ENCODE measurements around the gene IGSF23.
"Not testable (repeated sequence)": the region's sequence is repeated elsewhere in the genome, so short reads cannot be mapped to it uniquely, and the experiment has no call there.

The IGSF23 gene

GRCh38 chr19:44660081-44660480 is 46.7 kb downstream of the IGSF23 start:
- Histone ChIP-seq H3K4me1 (ENCODE audit: control insufficient read depth in 1 of 2, insufficient read depth in 2 of 2, low read length in 2 of 2) (peaks cover 0 to 6% of the 10 kb centered on the region in 2 donors), H3K27me3 (ENCODE audit: low read depth, low read length) (no peaks in the 10 kb centered on the region), H3K36me3 (ENCODE audit: control insufficient read depth in 1 of 2, insufficient read depth in 2 of 2, low read length in 2 of 2) (peaks cover 43 to 62% of the 10 kb centered on the region in 2 donors), H3K9me3 (ENCODE audit: control insufficient read depth in 1 of 2, low read length in 2 of 2) (no peaks in the 10 kb centered on the region), H3K27ac (ENCODE audit: low read length) (no peak overlapping the region), H3K4me3 (ENCODE audit: low read depth in 1 of 2, low read length in 2 of 2) (no peak overlapping the region)

- H3K4me1 ChIP-seq (ENCODE audit: control insufficient read depth in 1 of 2, insufficient read depth in 2 of 2, low read length in 2 of 2), result peaks cover 0 to 6% of the 10 kb centered on the region in 2 donors
- H3K27me3 ChIP-seq (ENCODE audit: low read depth, low read length), result no peaks in the 10 kb centered on the region
- H3K9me3 ChIP-seq (ENCODE audit: control insufficient read depth in 1 of 2, low read length in 2 of 2), result no peaks in the 10 kb centered on the region
- no peak overlapping the region for H3K27ac ChIP-seq (ENCODE audit: low read length)
- H3K36me3 ChIP-seq (ENCODE audit: control insufficient read depth in 1 of 2, insufficient read depth in 2 of 2, low read length in 2 of 2), result peaks cover 37 to 56% of the 10 kb centered on the region in 2 donors
- H3K4me3 ChIP-seq (ENCODE audit: low read depth in 1 of 2, low read length in 2 of 2), result no peak overlapping the region
These were observed 47.8 kb downstream of the IGSF23 start for GRCh38 chr19:44661205-44661604.

- H3K4me1 ChIP-seq (ENCODE audit: control insufficient read depth in 1 of 2, insufficient read depth in 2 of 2, low read length in 2 of 2), result peaks cover 0 to 5% of the 10 kb centered on the region in 2 donors
- H3K4me3 ChIP-seq (ENCODE audit: low read depth in 1 of 2, low read length in 2 of 2), result no peak overlapping the region
- H3K27ac ChIP-seq (ENCODE audit: low read length), result no peak overlapping the region
- H3K36me3 ChIP-seq (ENCODE audit: control insufficient read depth in 1 of 2, insufficient read depth in 2 of 2, low read length in 2 of 2), result peaks cover 35 to 56% of the 10 kb centered on the region in 2 donors
- H3K9me3 ChIP-seq (ENCODE audit: control insufficient read depth in 1 of 2, low read length in 2 of 2), result no peaks in the 10 kb centered on the region
- H3K27me3 ChIP-seq (ENCODE audit: low read depth, low read length), result no peaks in the 10 kb centered on the region
These were observed 48.5 kb downstream of the IGSF23 start for GRCh38 chr19:44661904-44662303.

- Histone ChIP-seq H3K4me3 (ENCODE audit: low read depth in 1 of 2, low read length in 2 of 2) (no peak overlapping the region), H3K36me3 (ENCODE audit: control insufficient read depth in 1 of 2, insufficient read depth in 2 of 2, low read length in 2 of 2) (peaks cover 32 to 52% of the 10 kb centered on the region in 2 donors), H3K9me3 (ENCODE audit: control insufficient read depth in 1 of 2, low read length in 2 of 2) (no peaks in the 10 kb centered on the region), H3K27ac (ENCODE audit: low read length) (no peak overlapping the region), H3K4me1 (ENCODE audit: control insufficient read depth in 1 of 2, insufficient read depth in 2 of 2, low read length in 2 of 2) (no peaks in the 10 kb centered on the region), H3K27me3 (ENCODE audit: low read depth, low read length) (no peaks in the 10 kb centered on the region)
These were observed 49.5 kb downstream of the IGSF23 start for GRCh38 chr19:44662691-44663385.

GRCh38 chr19:44663996-44664395 is 50.6 kb downstream of the IGSF23 start:
- Histone ChIP-seq H3K27ac (ENCODE audit: low read length) (no peak overlapping the region), H3K4me3 (ENCODE audit: low read depth in 1 of 2, low read length in 2 of 2) (no peak overlapping the region), H3K4me1 (ENCODE audit: control insufficient read depth in 1 of 2, insufficient read depth in 2 of 2, low read length in 2 of 2) (no peaks in the 10 kb centered on the region), H3K36me3 (ENCODE audit: control insufficient read depth in 1 of 2, insufficient read depth in 2 of 2, low read length in 2 of 2) (peaks cover 21 to 41% of the 10 kb centered on the region in 2 donors), H3K9me3 (ENCODE audit: control insufficient read depth in 1 of 2, low read length in 2 of 2) (no peaks in the 10 kb centered on the region), H3K27me3 (ENCODE audit: low read depth, low read length) (no peaks in the 10 kb centered on the region)

- H3K9me3 ChIP-seq (ENCODE audit: control insufficient read depth in 1 of 2, low read length in 2 of 2), result no peaks in the 10 kb centered on the region
- H3K4me1 ChIP-seq (ENCODE audit: control insufficient read depth in 1 of 2, insufficient read depth in 2 of 2, low read length in 2 of 2), result no peaks in the 10 kb centered on the region
- H3K4me3 ChIP-seq (ENCODE audit: low read depth in 1 of 2, low read length in 2 of 2), result no peak overlapping the region
- H3K27ac ChIP-seq (ENCODE audit: low read length), result no peak overlapping the region
- H3K36me3 ChIP-seq (ENCODE audit: control insufficient read depth in 1 of 2, insufficient read depth in 2 of 2, low read length in 2 of 2), result peaks cover 14 to 33% of the 10 kb centered on the region in 2 donors
- no peaks in the 10 kb centered on the region for H3K27me3 ChIP-seq (ENCODE audit: low read depth, low read length)
These were observed 51.6 kb downstream of the IGSF23 start for GRCh38 chr19:44664976-44665375.

- Histone ChIP-seq H3K9me3 (ENCODE audit: control insufficient read depth in 1 of 2, low read length in 2 of 2) (no peaks in the 10 kb centered on the region), H3K27ac (ENCODE audit: low read length) (no peak overlapping the region), H3K36me3 (ENCODE audit: control insufficient read depth in 1 of 2, insufficient read depth in 2 of 2, low read length in 2 of 2) (peaks cover 0 to 13% of the 10 kb centered on the region in 2 donors), H3K27me3 (ENCODE audit: low read depth, low read length) (no peaks in the 10 kb centered on the region), H3K4me3 (ENCODE audit: low read depth in 1 of 2, low read length in 2 of 2) (no peak overlapping the region), H3K4me1 (ENCODE audit: control insufficient read depth in 1 of 2, insufficient read depth in 2 of 2, low read length in 2 of 2) (no peaks in the 10 kb centered on the region)
These were observed 53.6 kb downstream of the IGSF23 start for GRCh38 chr19:44666852-44667556.

- Histone ChIP-seq H3K4me1 (ENCODE audit: control insufficient read depth in 1 of 2, insufficient read depth in 2 of 2, low read length in 2 of 2) (no peaks in the 10 kb centered on the region), H3K36me3 (ENCODE audit: control insufficient read depth in 1 of 2, insufficient read depth in 2 of 2, low read length in 2 of 2) (no peaks in the 10 kb centered on the region), H3K27me3 (ENCODE audit: low read depth, low read length) (no peaks in the 10 kb centered on the region), H3K4me3 (ENCODE audit: low read depth in 1 of 2, low read length in 2 of 2) (no peak overlapping the region), H3K9me3 (ENCODE audit: control insufficient read depth in 1 of 2, low read length in 2 of 2) (no peaks in the 10 kb centered on the region), H3K27ac (ENCODE audit: low read length) (no peak overlapping the region)
These were observed 55.8 kb downstream of the IGSF23 start for GRCh38 chr19:44668985-44669764.

GRCh38 chr19:44670027-44670426 is 56.7 kb downstream of the IGSF23 start:
- H3K27ac ChIP-seq (ENCODE audit: low read length); H3K36me3 ChIP-seq (ENCODE audit: control insufficient read depth in 1 of 2, insufficient read depth in 2 of 2, low read length in 2 of 2); H3K27me3 ChIP-seq (ENCODE audit: low read depth, low read length); H3K4me1 ChIP-seq (ENCODE audit: control insufficient read depth in 1 of 2, insufficient read depth in 2 of 2, low read length in 2 of 2); H3K4me3 ChIP-seq (ENCODE audit: low read depth in 1 of 2, low read length in 2 of 2); H3K9me3 ChIP-seq (ENCODE audit: control insufficient read depth in 1 of 2, low read length in 2 of 2): not testable (repeated sequence)

- no peak within 1 kb of the TSS for H3K4me3 ChIP-seq (ENCODE audit: low read depth in 1 of 2, low read length in 2 of 2)
- no peaks in the 10 kb centered on the region for H3K4me1 ChIP-seq (ENCODE audit: control insufficient read depth in 1 of 2, insufficient read depth in 2 of 2, low read length in 2 of 2)
These were observed 58.0 kb downstream of the IGSF23 start, which contains the start of gene CEACAM19 for GRCh38 chr19:44671400-44671799. CEACAM19 (plus strand) TSS chr19:44671482; CDS start chr19:44671932, 450 bp downstream.

GRCh38 chr19:44672226-44672625 is 58.9 kb downstream of the IGSF23 start:
- Histone ChIP-seq H3K27me3 (ENCODE audit: low read depth, low read length) (no peaks in the 10 kb centered on the region), H3K36me3 (ENCODE audit: control insufficient read depth in 1 of 2, insufficient read depth in 2 of 2, low read length in 2 of 2) (no peaks in the 10 kb centered on the region), H3K4me3 (ENCODE audit: low read depth in 1 of 2, low read length in 2 of 2) (no peak overlapping the region), H3K9me3 (ENCODE audit: control insufficient read depth in 1 of 2, low read length in 2 of 2) (no peaks in the 10 kb centered on the region), H3K4me1 (ENCODE audit: control insufficient read depth in 1 of 2, insufficient read depth in 2 of 2, low read length in 2 of 2) (no peaks in the 10 kb centered on the region), H3K27ac (ENCODE audit: low read length) (no peak overlapping the region)

More at GRCh38 chr19:44671400-44671799, 58.0 kb downstream of the IGSF23 start, which contains the start of gene CEACAM19:
- Histone ChIP-seq H3K27ac (ENCODE audit: low read length) (no peak within 1 kb of the TSS), H3K36me3 (ENCODE audit: control insufficient read depth in 1 of 2, insufficient read depth in 2 of 2, low read length in 2 of 2) (no peaks in the 10 kb centered on the region), H3K9me3 (ENCODE audit: control insufficient read depth in 1 of 2, low read length in 2 of 2) (no peaks in the 10 kb centered on the region), H3K27me3 (ENCODE audit: low read depth, low read length) (no peaks in the 10 kb centered on the region)
